Esophagus (tissue), 2 donors: ENCODE measurements around the gene IL37. TPM values are rescaled to one million over a fixed set of nuclear protein-coding genes. Genes with fewer than 3 reads are reported as not detected.
"Not testable (repeated sequence)": the region's sequence is repeated elsewhere in the genome, so short reads cannot be mapped to it uniquely, and the experiment has no call there.

ENCODE experiments used
- H3K27ac ChIP-seq, 2 donors: one replicate each; pipeline ENCODE4 v1.5.1; 2013; ENCODE audit warnings: low read depth in 2 of 2, mild to moderate bottlenecking in 2 of 2, inconsistent platforms in 1 of 2, low read length in 1 of 2, moderate library complexity in 1 of 2
- H3K27me3 ChIP-seq, 2 donors: one replicate each; pipeline ENCODE4 v1.6.1; 2013; ENCODE audit warnings: low read length in 2 of 2, control low read depth in 1 of 2, mild to moderate bottlenecking in 1 of 2; ENCODE audit not compliant: insufficient read depth in 2 of 2, control insufficient read depth in 1 of 2
- H3K36me3 ChIP-seq, 2 donors: one replicate each; pipeline ENCODE4 v1.6.1; 2013; ENCODE audit warnings: low read length in 1 of 2; ENCODE audit not compliant: control insufficient read depth in 2 of 2, insufficient read depth in 2 of 2
- H3K4me1 ChIP-seq, 2 donors: one replicate each; pipeline ENCODE4 v1.6.1; 2013; ENCODE audit warnings: low read length in 1 of 2; ENCODE audit not compliant: control insufficient read depth in 2 of 2, insufficient read depth in 2 of 2
- H3K4me3 ChIP-seq, 2 donors: one replicate each; pipeline ENCODE4 v1.5.1; 2013; ENCODE audit warnings: low read length in 2 of 2, mild to moderate bottlenecking in 2 of 2, low read depth in 1 of 2, moderate library complexity in 1 of 2
- H3K9me3 ChIP-seq, 2 donors: one replicate each; pipeline ENCODE4 v1.6.1; 2013; ENCODE audit warnings: mild to moderate bottlenecking in 2 of 2, low read depth in 1 of 2, low read length in 1 of 2, moderate library complexity in 1 of 2; ENCODE audit not compliant: control insufficient read depth in 2 of 2, insufficient read depth in 1 of 2
- WGBS, 2 donors: extraction: QIAGEN DNeasy Blood & Tissue Kit; methylation state at CpG; one replicate each; pipeline ENCODE4 v1.1.7; 2013; 5-methylcytosine and 5-hydroxymethylcytosine counted together
- polyA plus RNA-seq, 2 donors: library from polyadenylated mRNA; stranded (reverse); fragments of 200-250 nt; gene quantifications; one replicate each; pipeline ENCODE4 v1.2.3, GENCODE V29; 2013
- donor health status: healthy with polysubstance abuse.
- donor health status: Bipolar disorder and iron deficiency.

IL37 gene
- polyA plus RNA-seq, 2 donors: 0.06 to 0.12 TPM

DNA sequence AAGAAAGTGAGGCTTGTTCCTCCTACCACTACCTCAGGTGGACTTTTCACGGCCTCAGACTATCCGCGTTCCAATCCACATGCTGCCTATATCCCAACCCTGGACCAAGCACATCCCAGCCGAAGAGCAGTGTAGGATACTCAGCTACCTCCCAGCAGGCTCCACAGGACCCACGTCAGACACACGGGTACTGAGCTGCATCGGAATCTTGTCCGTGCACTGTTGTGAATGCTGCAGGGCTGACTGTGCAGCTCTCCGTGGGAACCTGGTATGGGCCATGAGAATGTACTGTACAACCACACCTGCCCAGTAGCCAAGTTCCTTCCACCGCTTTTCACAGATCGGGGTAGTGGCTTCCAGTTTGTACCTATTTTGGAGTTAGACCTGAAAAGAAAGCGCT is 22.3 kb downstream of the IL37 start:
- H3K4me1 ChIP-seq: no peaks in the 10 kb centered on the region
- H3K9me3 ChIP-seq: no peaks in the 10 kb centered on the region
- H3K36me3 ChIP-seq: no peaks in the 10 kb centered on the region
- no peaks in the 10 kb centered on the region for H3K27me3 ChIP-seq
- H3K27ac ChIP-seq: no peak overlapping the region
- 87 to 93% methylated on average over 12 of the region's 12 CpGs for WGBS, 2 donors
- H3K4me3 ChIP-seq: no peak overlapping the region

DNA sequence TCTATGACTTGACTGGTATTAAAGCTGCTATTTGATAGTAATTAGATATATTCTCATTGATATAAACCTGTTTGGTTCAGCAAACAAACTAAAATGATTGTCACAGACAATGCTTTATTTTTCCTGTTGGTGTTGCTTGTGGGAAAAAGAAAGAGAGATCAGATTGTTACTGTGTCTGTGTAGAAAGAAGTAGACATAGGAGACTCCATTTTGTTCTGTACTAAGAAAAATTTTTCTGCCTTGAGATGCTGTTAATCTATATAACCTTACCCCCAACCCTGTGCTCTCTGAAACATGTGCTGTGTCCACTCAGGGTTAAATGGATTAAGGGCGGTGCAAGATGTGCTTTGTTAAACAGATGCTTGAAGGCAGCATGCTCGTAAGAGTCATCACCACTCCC is 23.2 kb downstream of the IL37 start:
- H3K4me3 ChIP-seq, H3K27me3 ChIP-seq, H3K36me3 ChIP-seq, H3K27ac ChIP-seq, H3K4me1 ChIP-seq, H3K9me3 ChIP-seq: not testable (repeated sequence)
- 55 to 57% methylated on average over 2 of the region's 2 CpGs for WGBS, 2 donors

DNA sequence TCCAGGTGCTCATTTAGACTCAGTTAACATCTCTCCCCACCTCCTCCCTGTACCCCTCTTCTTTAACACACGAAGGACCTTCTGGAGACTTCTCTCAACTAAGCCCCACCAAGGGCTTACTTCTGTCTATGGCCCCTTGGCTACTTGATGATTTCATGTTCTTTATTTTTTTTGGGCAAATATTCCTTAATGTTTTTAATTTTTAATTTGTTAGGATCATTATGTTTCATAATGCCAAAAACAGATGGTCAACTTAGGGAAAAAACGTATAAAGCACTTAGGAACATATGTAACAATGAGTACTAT is 25.9 kb downstream of the IL37 start:
- Histone ChIP-seq H3K27me3 (no peaks in the 10 kb centered on the region), H3K4me3 (no peak overlapping the region), H3K9me3 (no peaks in the 10 kb centered on the region), H3K27ac (no peak overlapping the region), H3K36me3 (no peaks in the 10 kb centered on the region), H3K4me1 (no peaks in the 10 kb centered on the region)
- 82% methylated on average over 2 of the region's 2 CpGs for WGBS, 2 donors

DNA sequence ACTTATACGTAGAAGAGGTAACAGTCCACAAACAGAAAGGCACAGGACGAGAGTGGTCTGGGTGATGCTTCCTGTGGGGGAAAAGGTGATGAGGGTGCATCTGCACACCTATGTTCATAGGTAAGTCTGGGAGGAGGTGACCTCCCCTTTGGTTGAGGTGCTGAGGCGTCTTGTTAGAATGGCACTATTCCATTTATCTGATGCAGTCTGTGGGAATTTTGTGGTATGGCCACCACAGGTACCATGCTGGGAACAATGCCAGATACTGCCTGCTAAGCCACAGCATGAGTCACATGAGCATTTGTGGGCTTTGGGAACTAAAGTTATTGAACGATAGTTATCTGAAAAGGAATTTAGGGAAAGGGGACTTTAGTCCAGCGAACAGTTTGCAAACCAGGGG is 27.9 kb downstream of the IL37 start:
- H3K27ac ChIP-seq: no peak overlapping the region
- H3K4me3 ChIP-seq: no peak overlapping the region
- WGBS, 2 donors: 63 to 78% methylated on average over 5 of the region's 5 CpGs
- no peaks in the 10 kb centered on the region for H3K9me3 ChIP-seq
- H3K4me1 ChIP-seq: no peaks in the 10 kb centered on the region
- H3K36me3 ChIP-seq: no peaks in the 10 kb centered on the region
- H3K27me3 ChIP-seq: no peaks in the 10 kb centered on the region

DNA sequence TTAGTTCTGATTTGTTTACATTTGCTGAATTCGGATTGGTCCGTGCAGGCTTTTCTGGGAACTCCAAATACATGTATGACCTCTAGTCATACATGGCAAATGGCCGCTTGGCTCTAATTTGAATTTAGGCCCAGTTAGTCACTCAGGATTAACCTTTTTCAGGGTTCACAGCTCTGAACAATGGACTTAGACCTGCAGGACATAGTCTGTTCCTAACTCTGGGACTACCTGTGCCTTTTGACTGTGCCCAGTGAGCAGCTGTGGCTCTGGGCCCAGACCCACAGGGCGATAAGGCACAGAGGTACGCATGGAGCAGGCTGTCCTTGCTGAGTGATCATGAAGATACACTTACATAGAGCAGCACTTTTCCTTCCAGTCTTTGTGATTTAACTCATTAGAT is 28.5 kb downstream of the IL37 start:
- H3K9me3 ChIP-seq: no peaks in the 10 kb centered on the region
- no peaks in the 10 kb centered on the region for H3K36me3 ChIP-seq
- WGBS, 2 donors: 82% methylated on average over 5 of the region's 5 CpGs
- no peaks in the 10 kb centered on the region for H3K27me3 ChIP-seq
- no peak overlapping the region for H3K4me3 ChIP-seq
- no peak overlapping the region for H3K27ac ChIP-seq
- no peaks in the 10 kb centered on the region for H3K4me1 ChIP-seq

DNA sequence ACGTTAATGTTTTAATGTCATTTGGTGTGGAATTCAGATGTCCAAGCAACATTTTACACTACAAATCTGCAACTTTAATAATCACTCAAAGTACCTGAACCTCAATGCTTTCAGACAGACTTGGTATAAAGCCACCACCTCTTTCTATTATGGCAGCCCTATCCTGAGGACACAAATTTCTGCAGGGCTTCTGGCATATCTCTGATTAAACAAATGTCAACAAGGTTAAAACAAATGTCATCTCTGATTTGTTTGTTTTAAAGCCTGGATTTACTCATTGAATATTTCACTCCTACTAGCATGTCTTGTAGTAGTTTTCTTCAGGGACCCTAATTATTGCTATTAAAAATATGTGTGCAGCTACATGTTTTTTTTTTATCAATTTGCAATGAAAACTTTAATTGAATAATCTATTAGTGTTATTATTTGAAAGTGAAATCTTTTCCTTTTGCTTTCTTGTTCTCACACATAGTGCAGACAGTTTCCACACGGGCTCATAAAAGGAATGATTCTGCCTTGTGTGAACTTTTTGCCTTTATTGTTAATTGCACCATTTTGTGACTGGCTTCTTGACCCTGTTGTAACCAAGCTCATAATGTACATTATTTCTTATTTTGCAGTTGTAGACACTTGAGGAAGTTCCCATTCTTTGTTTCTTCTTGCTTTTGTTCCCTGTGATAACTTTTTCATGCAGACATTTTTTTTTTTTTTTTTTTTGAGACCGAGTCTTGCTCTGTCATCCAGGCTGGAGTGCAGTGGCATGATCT is 30.1 kb downstream of the IL37 start:
- no peaks in the 10 kb centered on the region for H3K9me3 ChIP-seq
- H3K4me1 ChIP-seq: no peaks in the 10 kb centered on the region
- WGBS, 2 donors: 69 to 70% methylated on average over 3 of the region's 3 CpGs
- H3K27me3 ChIP-seq: no peaks in the 10 kb centered on the region
- H3K27ac ChIP-seq: no peak overlapping the region
- H3K4me3 ChIP-seq: no peak overlapping the region
- no peaks in the 10 kb centered on the region for H3K36me3 ChIP-seq

DNA sequence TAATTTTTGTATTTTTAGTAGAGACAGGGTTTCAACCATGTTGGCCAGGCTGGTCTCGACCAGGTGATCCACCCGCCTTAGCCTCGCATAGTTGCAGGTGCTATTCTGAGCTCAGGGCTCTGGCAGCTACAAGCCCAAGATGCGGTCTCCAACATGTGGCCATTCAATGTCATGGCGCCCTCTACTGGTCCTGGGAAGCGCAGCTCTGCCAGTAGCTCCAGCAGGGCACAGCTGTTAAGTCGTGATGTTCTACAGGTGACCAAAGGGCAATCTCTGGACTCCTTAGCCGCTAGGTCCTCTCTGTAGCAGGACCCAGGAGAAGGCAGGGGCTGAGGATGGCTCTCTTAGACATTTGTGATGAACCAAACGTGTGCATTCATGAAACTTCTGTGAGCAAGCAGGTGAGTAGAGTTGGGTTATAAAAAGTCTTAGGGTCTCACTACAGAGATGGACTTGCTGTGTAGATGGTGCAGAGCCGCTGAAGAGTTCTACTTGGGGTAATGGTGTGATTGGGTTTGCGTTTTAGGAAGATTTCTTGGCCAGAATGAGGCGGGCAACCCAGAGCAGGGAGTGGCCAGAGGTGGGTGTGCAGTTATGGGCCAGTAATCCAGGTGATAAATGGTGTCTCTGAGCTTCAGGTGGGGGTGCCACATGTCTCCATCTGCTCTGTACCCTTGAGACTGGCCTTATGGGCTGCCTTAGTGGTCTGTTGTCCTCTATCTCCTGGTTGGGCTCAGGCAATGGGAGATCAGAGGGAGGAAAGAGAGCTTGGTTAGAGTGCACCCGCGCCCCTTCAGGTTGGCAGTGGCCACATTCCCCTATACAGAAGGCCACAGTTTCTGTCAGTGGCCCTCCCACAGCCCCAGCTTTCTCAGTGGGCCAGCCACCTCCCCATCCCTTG is 31.0 kb downstream of the IL37 start:
- no peaks in the 10 kb centered on the region for H3K27me3 ChIP-seq
- H3K27ac ChIP-seq: no peak overlapping the region
- 28 to 29% methylated on average over 14 of the region's 14 CpGs for WGBS, 2 donors
- H3K4me3 ChIP-seq: no peak overlapping the region
- peaks cover 0 to 3% of the 10 kb centered on the region in 2 donors for H3K9me3 ChIP-seq
- no peaks in the 10 kb centered on the region for H3K36me3 ChIP-seq
- no peaks in the 10 kb centered on the region for H3K4me1 ChIP-seq

DNA sequence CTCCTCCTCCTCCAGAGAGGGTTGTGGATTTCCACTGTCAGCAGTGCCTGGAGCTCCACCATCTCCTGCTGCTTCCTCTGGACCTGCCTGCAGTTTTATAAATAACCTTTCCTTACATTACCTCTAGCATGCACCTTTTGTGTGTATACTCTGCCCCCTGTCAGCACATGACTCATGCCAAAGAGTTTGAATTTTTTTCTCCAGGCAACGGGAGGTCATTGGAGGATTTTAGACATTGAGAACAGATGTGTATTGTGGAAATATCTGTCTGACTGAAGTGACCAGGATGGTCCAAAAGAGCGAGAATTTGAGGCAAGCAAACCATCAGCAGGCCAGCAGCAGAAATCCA is 31.7 kb downstream of the IL37 start:
- Histone ChIP-seq H3K4me3 (no peak overlapping the region), H3K9me3 (peaks cover 0 to 4% of the 10 kb centered on the region in 2 donors), H3K4me1 (no peaks in the 10 kb centered on the region), H3K27me3 (no peaks in the 10 kb centered on the region), H3K36me3 (no peaks in the 10 kb centered on the region), H3K27ac (no peak overlapping the region)
- WGBS, 2 donors: 52% methylated on average over 2 of the region's 2 CpGs

DNA sequence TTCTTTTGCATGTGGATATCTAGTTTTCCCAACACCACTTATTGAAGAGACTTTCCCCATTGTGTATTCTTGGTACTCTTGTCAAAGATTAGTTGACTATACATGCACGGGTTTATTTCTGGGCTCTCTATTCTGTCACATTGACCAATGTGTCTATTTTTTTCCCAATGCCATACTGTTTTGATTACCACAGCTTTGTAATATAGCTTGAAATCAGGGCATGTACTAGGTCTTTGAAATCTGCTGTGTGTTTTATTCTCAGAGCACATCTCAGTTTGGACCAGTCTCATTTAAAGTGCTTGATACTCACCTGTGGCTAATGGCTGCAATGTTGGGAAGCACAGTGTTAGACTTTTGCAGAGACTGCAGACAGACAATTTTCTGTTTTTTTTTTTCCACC is 34.0 kb downstream of the IL37 start:
- no peaks in the 10 kb centered on the region for H3K36me3 ChIP-seq
- no peaks in the 10 kb centered on the region for H3K27me3 ChIP-seq
- WGBS, 2 donors: 92 to 96% methylated on average over 1 of the region's 1 CpG
- no peak overlapping the region for H3K4me3 ChIP-seq
- H3K4me1 ChIP-seq: no peaks in the 10 kb centered on the region
- no peak overlapping the region for H3K27ac ChIP-seq
- peaks cover 0 to 4% of the 10 kb centered on the region in 2 donors for H3K9me3 ChIP-seq

DNA sequence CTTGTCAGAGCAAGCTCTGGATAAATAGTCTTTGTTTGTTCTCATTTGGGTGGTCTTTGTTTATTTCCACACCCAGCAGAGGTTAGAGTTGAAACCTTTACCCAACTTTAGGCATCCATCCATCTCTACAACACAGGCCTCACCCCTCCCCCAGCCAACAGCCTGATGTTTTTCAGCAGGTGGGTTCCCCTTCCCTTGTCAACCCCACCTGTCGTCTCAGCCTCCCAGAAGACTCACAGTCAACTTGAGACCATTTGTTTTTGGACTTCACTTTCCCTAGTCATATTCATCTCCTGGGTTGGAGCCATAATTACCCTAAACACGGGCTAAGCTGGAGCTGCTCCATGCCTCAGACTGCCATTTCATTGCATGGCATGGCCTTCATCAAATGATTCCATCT is 35.1 kb downstream of the IL37 start:
- Histone ChIP-seq H3K27me3 (no peaks in the 10 kb centered on the region), H3K27ac (no peak overlapping the region), H3K4me1 (no peaks in the 10 kb centered on the region), H3K4me3 (no peak overlapping the region), H3K9me3 (peaks cover 0 to 4% of the 10 kb centered on the region in 2 donors), H3K36me3 (no peaks in the 10 kb centered on the region)
- 77 to 87% methylated on average over 2 of the region's 2 CpGs for WGBS, 2 donors
